ENCODE results near the gene DISC1. TPM values are rescaled to one million over a fixed set of nuclear protein-coding genes. Genes with fewer than 3 reads are reported as not detected.
"Not testable (repeated sequence)": the region's sequence is repeated elsewhere in the genome, so short reads cannot be mapped to it uniquely, and the experiment has no call there.

DISC1 gene
- total RNA-seq, 1 experiment from 2014 or later = 1.8 TPM

DNA sequence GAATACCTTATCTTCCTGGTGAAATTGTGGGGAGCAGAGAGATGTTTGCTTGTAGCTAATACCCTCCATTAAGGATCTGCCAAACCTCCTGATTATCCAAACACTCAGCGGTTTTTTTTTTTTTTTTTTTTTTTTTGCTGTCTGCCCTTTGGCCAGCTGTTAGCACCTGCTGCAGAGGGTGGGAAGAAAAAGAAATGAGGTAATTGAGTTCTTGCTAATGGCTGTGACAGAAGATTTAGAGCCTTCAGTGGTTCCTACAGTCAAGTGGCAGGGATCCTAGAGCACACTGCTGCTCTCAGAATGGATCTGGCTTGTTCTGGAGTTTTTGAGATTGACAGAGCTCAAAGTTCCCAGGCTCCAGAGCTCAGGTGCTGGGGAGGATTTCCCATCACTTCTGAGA, 342.5 kb downstream of the DISC1 start:
- Histone ChIP-seq H3K79me2 (ENCODE audit: insufficient read depth, low read length) (no peaks in the 10 kb centered on the region), H3K27me3 (ENCODE audit: insufficient read depth, low read length) (no peaks in the 10 kb centered on the region), H2AFZ (ENCODE audit: low read depth, low read length, poor library complexity, severe bottlenecking) (no peak overlapping the region), H3K9me3 (ENCODE audit: control insufficient read depth in 1 of 2, insufficient read depth in 1 of 2, low read depth in 1 of 2, low read length in 2 of 2) (no peaks in the 10 kb centered on the region), H3K9ac (ENCODE audit: low read length) (no peak overlapping the region), H4K20me1 (ENCODE audit: insufficient read depth) (no peaks in the 10 kb centered on the region), H3K36me3 (ENCODE audit: control insufficient read depth in 1 of 2, insufficient read depth in 2 of 2, low read length in 2 of 2) (no peaks in the 10 kb centered on the region), H3K4me3 (replicated peaks in 1 of 2; ENCODE audit: low read depth in 1 of 2, low read length in 2 of 2) (no peak overlapping the region), H3K9me2 (ENCODE audit: insufficient read depth) (no peaks in the 10 kb centered on the region), H3K27ac (ENCODE audit: low read depth, low read length) (no peak overlapping the region), H3K4me2 (ENCODE audit: low read length) (no peak overlapping the region), H3K4me1 (ENCODE audit: control insufficient read depth in 1 of 2, insufficient read depth in 2 of 2, low read length in 2 of 2) (no peaks in the 10 kb centered on the region)
- TF ChIP-seq ZNF274 (IDR thresholded peaks at IDR 0.05; ENCODE audit: low read depth, low read length) (no peak), SP1 (IDR thresholded peaks at IDR 0.05; ENCODE audit: low read depth) (no peak), ZBTB33 (IDR thresholded peaks at IDR 0.05; ENCODE audit: extremely low read depth, insufficient replicate concordance, low read length) (no peak), SRF (IDR thresholded peaks at IDR 0.05; ENCODE audit: low read depth) (no peak), SIN3A (IDR thresholded peaks at IDR 0.05; ENCODE audit: low read depth) (no peak), YY1 (IDR thresholded peaks at IDR 0.05; ENCODE audit: extremely low read depth, insufficient replicate concordance, low read depth, low read length) (no peak), ZFX (IDR thresholded peaks at IDR 0.05) (no peak), JUND (IDR thresholded peaks at IDR 0.05) (no peak), MAX (IDR thresholded peaks at IDR 0.05) (no peak)
- TF ChIP-seq, protein P1, sequence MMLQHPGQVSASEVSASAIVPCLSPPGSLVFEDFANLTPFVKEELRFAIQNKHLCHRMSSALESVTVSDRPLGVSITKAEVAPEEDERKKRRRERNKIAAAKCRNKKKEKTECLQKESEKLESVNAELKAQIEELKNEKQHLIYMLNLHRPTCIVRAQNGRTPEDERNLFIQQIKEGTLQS (IDR thresholded peaks at IDR 0.05) = no peak
- TF ChIP-seq, protein P2, sequence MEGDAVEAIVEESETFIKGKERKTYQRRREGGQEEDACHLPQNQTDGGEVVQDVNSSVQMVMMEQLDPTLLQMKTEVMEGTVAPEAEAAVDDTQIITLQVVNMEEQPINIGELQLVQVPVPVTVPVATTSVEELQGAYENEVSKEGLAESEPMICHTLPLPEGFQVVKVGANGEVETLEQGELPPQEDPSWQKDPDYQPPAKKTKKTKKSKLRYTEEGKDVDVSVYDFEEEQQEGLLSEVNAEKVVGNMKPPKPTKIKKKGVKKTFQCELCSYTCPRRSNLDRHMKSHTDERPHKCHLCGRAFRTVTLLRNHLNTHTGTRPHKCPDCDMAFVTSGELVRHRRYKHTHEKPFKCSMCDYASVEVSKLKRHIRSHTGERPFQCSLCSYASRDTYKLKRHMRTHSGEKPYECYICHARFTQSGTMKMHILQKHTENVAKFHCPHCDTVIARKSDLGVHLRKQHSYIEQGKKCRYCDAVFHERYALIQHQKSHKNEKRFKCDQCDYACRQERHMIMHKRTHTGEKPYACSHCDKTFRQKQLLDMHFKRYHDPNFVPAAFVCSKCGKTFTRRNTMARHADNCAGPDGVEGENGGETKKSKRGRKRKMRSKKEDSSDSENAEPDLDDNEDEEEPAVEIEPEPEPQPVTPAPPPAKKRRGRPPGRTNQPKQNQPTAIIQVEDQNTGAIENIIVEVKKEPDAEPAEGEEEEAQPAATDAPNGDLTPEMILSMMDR (IDR thresholded peaks at IDR 0.05 in 2 of 3, conservative IDR thresholded peaks at IDR 0.05 in 1 of 3; ENCODE audit: borderline replicate concordance in 1 of 3, insufficient read depth in 1 of 3, low read depth in 2 of 3, low read length in 2 of 3) = no peak
- no peak for ATAC-seq
- ChIA-PET RAD21 (ENCODE audit: low non-redundant PET in 1 of 2, low total read pairs in 2 of 2, uncharacterized antibody in 2 of 2, unreplicated experiment in 2 of 2) (interaction anchor here in 1 of 2 experiments (0.6 kb wide), 1 partner anchor 204 kb away, joined by 4 read pairs; no protein-coding TSS in a partner anchor), CTCF (no interaction called here), POLR2A (no interaction called here)
- BruUV-seq (replicated peaks) = no TSS peak
- DNase-seq (ENCODE audit: low read depth, low spot score) = no peak
- intact Hi-C loops (cut with micrococcal nuclease) = no loop called here

- POLR2A ChIA-PET; H3K9me3 ChIP-seq (ENCODE audit: control insufficient read depth in 1 of 2, insufficient read depth in 1 of 2, low read depth in 1 of 2, low read length in 2 of 2); H3K4me1 ChIP-seq (ENCODE audit: control insufficient read depth in 1 of 2, insufficient read depth in 2 of 2, low read length in 2 of 2); RAD21 ChIA-PET (ENCODE audit: low non-redundant PET in 1 of 2, low total read pairs in 2 of 2, uncharacterized antibody in 2 of 2, unreplicated experiment in 2 of 2); H3K36me3 ChIP-seq (ENCODE audit: control insufficient read depth in 1 of 2, insufficient read depth in 2 of 2, low read length in 2 of 2); H3K4me3 ChIP-seq (replicated peaks in 1 of 2; ENCODE audit: low read depth in 1 of 2, low read length in 2 of 2); H3K9ac ChIP-seq (ENCODE audit: low read length); H3K79me2 ChIP-seq (ENCODE audit: insufficient read depth, low read length); H4K20me1 ChIP-seq (ENCODE audit: insufficient read depth); ATAC-seq; H3K27me3 ChIP-seq (ENCODE audit: insufficient read depth, low read length); H3K27ac ChIP-seq (ENCODE audit: low read depth, low read length); DNase-seq (ENCODE audit: low read depth, low spot score); H3K4me2 ChIP-seq (ENCODE audit: low read length); H3K9me2 ChIP-seq (ENCODE audit: insufficient read depth); intact Hi-C loops (cut with micrococcal nuclease); CTCF ChIA-PET; H2AFZ ChIP-seq (ENCODE audit: low read depth, low read length, poor library complexity, severe bottlenecking); BruUV-seq (replicated peaks): not testable (repeated sequence)
Measured at GRCh38 chr1:231969761-231970160, 343.2 kb downstream of the DISC1 start.
